NOMO-1 treated with dmso at 0.1 percent for 144 hours (cell line): ENCODE measurements around the gene CRY2.
"Not testable (repeated sequence)": the region's sequence is repeated elsewhere in the genome, so short reads cannot be mapped to it uniquely, and the experiment has no call there.

Source experiments
- DNase-seq: peaks from one replicate; lab custom pipeline; 2025; ENCODE audit not compliant: unreplicated experiment; lab: John Stamatoyannopoulos, UW

Gene CRY2

DNA sequence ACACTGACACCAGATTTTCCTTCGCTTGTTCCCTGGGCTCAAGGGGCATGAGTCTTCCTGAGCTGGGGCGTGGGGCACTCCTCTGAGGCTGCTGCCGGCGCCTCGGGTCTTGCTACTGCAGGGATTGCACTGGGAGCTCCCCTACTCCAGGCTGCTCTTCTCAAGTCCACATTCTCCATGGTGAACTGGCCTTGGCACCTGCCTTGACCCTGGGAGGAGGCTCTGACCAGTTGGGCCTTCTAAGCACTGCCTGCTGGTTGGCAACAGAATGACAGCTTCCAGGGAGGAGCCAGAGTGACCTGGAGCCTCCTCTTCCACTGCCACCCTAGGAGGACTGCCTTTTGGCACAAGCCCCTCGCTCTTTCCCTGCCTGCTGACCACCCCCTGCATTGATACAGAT, 50.3 kb downstream of the CRY2 start:
- DNase-seq, result no peak

DNA sequence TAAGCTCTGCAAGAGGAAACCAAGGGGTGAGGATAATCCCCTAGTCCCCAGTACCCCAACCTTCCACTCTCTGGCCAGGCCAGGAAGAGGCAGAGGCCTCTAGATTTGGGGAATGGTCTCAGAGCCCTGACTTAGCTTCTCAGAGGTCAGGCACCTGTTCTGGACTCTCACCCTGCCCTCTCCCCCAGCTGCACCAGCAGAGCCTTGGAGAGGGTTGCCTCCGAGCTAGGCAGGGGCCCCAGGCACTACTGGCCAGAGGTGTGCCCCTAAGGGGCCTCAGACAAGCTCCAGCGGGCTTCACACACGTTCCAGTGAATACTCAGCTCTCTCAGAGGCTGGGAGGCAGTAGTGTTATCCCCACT, 51.8 kb downstream of the CRY2 start:
- no peak for DNase-seq

DNA sequence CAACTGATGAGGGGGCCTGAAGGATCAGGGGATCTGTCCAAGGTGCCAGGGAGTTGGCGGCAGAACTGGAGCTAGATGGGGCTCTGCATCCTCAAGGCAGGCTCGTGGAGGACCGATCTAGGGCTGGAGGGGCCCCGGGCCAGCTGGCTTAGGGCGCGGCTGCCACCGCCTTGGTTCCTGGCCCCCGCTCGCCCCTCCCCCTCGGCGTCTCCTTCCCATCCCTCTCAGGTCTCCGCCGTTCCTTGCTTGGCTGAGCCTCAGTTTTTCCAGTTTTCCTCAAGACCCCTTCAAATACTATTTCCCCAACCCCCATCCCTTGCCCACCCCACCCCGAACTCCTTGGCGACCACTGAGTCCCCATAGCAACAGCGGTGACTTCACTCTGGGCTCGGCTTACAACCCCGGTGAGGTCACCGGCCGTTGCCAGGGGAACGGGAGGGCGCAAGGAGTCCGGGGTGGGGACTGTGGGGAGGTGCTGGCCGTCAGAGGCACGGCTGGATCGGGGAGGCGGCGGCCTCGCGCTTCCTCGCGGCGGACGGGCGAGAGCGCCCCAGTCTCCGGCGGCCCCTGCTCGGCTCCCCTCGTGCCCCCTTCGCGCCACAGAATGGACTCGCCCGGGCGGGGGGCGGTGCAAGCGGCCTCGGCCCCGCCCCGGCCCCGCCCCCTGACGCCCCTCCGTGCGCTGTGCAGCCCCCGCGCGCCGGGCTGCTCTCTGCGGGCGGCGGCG, 52.3 kb downstream of the CRY2 start:
- DNase-seq, result peak; percentile 18

DNA sequence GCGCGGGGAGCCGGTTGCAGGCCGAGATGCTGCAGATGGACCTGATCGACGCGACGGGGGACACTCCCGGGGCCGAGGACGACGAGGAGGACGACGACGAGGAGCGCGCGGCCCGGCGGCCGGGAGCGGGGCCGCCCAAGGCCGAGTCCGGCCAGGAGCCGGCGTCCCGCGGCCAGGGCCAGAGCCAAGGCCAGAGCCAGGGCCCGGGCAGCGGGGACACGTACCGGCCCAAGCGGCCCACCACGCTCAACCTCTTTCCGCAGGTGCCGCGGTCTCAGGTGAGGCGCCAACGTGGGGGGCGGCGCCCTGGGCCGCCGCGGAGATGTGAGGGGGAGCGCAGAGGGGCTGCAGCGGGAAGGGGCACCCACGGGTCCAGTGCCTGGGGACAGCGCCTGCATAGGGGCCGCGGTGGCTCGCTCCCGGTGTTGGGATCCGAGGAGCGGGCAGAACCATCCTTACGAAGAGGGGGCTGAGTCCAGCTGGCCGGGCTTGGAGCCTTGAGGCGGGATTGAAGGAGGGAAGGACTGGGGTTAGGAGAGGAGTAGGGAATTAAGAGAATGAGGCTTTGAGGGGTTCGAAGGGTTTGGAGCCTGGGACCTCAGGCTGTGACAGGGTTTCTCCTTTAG, 53.0 kb downstream of the CRY2 start:
- not testable (repeated sequence) for DNase-seq

DNA sequence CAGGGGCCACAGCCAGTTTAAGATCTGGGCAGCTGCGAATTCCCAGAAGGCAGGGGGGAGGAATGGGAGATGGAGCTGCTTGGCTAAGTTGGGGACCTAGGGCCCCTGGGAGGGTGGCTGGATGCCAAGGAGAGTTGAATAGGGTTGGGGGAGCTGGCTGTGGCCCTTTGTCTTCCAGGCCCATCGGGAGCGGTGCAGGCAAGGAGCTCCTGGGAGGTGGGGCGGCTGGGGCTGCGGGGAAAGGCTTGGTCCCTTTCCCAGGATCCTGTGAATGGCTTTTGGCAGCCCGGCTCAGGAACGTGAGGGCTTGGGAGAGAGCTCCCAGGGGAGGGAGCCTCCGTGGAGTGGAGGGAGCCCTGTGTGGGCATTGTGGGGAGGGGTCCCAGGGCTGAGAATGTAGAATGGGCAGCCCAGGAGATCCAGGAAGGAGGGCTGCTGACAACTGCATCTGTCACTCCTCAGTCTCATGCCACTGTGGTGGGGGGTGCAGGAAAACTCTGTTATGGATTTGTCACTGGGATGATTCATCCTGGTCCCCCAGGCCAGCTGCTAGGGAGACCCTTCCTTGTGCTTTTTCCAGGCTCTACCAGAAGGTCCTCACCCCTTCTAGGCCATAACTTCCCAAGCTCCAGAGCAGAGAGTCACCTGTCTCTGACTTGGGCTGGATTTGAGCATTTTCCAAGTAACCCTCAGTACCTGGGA, 53.8 kb downstream of the CRY2 start:
- DNase-seq, result no peak

DNA sequence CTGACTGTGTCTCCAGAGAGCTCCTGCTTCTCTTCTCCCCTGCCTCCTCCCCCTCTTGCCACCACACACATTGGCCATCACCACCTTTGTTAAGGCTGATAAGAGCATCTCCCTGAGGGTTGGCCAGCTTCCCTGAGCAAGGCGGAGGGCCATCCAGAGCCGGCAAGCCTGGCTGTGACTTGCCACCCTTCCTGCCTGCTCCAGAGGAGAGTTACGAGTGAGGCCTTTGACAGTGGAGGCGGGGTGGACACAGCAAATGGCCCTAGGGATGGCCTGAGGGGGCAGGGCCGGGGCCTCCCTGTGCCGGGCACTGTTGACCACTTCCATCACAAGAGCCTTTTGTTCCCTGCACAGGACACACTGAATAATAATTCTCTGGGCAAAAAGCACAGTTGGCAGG, 54.4 kb downstream of the CRY2 start:
- no peak for DNase-seq

DNA sequence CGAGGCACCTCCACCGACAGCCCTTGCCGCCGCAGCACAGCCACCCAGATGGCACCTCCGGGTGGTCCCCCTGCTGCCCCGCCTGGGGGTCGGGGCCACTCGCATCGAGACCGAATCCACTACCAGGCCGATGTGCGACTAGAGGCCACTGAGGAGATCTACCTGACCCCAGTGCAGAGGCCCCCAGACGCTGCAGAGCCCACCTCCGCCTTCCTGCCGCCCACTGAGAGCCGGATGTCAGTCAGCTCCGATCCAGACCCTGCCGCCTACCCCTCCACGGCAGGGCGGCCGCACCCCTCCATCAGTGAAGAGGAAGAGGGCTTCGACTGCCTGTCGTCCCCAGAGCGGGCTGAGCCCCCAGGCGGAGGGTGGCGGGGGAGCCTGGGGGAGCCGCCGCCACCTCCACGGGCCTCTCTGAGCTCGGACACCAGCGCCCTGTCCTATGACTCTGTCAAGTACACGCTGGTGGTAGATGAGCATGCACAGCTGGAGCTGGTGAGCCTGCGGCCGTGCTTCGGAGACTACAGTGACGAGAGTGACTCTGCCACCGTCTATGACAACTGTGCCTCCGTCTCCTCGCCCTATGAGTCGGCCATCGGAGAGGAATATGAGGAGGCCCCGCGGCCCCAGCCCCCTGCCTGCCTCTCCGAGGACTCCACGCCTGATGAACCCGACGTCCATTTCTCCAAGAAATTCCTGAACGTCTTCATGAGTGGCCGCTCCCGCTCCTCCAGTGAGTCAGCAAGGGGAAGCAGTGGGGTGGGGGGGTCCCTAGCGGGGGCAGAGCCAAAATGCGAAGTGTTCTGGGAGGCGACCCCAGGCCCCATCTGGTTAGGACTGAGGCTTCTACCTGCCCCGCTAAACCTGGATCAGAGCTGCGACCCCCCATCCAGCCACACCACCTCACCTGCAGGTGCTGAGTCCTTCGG, 55.4 kb downstream of the CRY2 start:
- DNase-seq, result no peak

DNA sequence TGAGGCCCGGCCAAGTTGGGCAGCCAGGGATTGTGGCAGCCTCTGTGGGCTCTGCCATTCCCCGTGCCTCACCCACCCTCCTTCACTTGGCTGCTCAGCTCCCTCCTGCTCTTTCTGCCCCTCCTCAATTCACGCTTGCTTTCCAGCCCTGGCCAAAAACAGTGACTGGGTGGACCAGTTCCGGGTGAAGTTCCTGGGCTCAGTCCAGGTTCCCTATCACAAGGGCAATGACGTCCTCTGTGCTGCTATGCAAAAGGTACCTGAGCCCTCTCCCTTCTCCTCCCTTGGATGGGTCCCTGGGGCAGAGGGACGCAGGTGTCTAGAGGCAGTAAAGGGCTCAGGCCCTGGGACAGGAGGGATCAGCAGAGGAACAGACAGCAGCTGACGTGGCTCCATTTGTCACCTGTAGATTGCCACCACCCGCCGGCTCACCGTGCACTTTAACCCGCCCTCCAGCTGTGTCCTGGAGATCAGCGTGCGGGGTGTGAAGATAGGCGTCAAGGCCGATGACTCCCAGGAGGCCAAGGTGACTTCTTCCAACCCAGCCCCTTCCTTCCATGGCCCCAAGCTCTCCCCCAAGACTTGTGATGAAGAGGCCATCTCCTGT, 57.1 kb downstream of the CRY2 start:
- DNase-seq, result no peak

DNA sequence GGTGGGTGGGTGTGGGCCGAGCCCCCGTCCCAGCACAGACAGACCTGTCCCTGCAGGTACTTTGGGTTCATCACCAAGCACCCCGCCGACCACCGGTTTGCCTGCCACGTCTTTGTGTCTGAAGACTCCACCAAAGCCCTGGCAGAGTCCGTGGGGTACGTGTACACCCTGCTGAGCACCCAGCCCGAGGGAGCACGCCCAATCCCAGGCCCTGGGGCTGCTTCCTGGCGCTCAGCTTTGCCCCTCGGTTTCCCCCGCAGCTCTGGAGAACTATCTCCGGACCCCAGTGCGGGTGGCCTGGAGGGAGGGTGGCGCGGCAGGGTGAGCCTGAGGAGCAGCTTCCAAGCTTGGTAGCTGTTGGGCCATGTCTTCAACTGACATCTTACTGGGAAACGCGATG, 57.8 kb downstream of the CRY2 start:
- DNase-seq, result no peak

DNA sequence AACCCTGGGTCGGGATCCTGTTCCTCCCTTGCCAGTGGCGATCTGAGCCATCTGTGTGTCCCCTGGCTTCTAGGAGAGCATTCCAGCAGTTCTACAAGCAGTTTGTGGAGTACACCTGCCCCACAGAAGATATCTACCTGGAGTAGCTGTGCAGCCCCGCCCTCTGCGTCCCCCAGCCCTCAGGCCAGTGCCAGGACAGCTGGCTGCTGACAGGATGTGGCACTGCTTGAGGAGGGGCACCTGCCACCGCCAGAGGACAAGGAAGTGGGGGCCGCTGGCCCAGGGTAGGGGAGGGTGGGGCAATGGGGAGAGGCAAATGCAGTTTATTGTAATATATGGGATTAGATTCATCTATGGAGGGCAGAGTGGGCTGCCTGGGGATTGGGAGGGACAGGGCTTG, 58.3 kb downstream of the CRY2 start:
- not testable (repeated sequence) for DNase-seq

DNA sequence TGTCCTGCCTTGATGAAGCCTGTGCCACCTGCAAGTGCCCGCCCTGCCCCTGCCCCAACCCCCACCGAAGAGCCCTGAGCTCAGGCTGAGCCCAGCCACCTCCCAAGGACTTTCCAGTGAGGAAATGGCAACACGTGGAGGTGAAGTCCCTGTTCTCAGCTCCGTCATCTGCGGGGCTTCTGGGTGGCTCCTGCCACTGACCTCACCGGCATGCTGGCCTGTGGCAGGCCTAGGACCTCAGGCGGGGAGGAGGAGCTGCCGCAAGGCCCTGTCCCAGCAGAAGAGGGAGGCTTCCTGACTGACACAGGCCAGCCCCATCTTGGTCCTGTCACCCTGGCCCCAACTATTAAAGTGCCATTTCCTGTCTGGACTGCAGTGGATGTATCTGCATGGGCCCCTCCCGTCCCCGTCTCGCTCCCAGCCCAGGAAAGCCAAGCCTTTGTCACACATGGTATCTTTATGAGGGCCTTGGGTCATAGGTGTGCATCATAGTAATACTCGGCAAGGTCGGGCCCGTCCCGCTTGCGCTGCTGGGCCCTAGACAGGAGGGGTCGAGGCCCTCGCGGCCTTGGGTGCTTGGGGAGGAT, 58.9 kb downstream of the CRY2 start:
- DNase-seq, result no peak

DNA sequence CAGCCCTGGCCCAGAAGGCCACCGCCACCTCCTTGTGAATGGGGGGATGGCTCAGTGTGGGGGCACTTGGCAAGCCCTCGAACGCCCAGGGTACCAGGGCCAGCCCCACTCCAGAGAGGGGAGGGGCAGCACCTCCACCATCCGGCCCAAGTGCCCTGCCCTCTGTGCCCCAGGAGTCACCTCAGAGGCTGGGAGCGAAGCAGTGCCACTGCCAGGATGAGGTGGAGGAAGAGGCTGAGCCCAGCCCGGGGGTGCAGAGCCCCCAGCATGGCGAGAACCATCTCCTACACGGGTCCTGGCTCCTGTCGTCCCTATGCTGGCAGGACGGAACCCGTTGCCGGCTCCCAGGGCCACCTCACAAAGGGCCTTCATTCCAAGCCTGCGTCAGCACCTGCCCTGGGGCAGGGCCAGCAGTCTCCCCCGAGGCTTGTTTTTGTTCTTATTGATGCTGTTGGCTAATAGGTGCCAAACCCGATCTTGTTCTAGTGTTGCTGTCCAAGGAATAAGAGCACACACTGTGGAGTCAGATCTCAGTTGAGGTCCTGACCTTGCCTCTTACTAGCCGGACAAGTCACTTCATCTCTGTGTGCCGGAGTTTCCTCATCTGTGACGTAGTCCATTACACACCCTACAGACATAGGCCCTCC, 59.8 kb downstream of the CRY2 start, which contains the start of gene FREY1:
TSS of gene FREY1 (minus strand) at position 307 of the 647 bp plus-strand sequence. CDS start at position 281, 26 bp downstream.
- DNase-seq, result no peak

DNA sequence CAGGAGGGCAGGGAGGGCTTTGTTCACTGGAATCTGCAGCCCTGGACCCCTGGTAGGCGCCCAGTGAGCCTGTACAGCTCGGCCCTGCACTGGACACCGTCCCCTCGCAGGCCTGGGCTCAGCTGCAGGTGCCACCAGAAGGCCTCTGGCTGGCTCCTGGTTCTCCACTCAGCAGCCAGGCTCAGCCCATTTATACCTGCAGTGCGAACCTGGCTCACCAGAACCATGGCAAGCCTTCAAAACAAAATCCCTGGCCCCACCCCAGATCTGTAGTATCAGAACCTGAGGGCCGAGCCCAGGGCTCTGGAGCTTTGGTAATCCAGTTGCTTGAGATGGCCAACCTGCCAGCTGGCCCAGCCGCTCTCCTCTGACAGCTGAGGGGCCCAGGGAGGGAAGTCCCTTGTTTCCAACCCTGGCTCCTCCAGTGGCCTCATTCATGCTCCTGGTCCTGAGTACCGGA, 60.7 kb downstream of the CRY2 start:
- DNase-seq, result no peak

DNA sequence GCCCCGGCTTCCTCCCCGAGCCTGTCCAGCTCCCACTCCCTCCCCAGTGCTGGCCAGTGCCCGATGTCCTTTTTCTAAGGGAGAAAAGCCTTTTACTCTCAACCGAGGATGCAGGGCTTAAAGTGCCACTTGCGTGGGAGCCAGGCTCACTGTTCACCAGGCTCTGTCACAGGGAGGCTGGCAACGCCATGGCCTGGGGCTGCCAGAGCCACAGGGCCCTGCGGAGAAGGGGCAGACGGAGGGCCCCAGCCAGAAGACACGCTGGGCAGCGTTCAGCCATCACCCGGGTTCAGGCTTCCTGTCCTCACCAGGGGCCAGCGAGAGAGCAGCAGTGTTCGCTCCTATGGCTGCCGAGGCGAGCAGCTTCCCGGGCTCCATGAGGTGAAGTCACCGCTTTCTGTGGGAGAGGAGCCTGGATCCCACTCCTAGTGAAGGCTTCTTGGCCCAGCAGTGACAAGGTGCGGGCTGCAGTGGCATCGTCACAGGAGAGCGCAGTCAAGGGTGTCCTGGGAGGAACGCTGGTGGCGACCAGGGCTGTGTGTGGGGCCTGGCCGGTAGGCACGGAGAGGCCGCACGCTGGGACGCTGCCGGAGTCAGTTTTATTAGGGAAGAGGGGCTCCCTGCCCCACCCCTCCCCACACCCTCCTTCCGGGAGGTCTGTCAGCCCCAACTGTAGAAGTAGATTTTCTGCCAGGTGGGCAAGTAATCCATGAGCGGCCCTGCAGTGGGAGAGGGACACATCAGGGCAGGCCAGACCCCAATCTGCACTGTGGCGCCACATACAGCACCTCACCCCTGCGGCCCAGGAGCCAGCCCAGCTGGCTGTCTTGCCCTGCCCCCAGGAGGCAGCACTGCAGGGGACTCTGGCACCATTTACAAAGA, 62.6 kb downstream of the CRY2 start:
- DNase-seq, result no peak

DNA sequence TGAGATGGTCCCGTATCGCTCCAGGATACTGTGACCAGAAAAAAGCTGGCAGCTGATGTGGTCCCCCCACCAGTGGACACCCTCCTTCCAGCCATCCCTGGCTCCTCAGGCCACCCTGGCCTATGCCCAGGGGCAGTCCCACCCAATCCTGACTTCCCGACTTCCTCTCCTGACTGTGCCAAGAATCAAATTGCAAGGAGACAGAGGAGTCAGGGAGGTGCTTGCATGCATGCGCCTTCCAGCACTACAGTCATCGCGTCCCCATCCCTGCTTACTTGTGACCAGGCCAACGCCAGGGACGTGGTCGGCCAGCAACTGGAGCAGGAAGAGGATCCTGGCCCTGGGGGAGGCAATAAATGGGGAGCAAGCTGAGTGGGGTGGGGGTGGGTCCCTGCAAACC, 63.3 kb downstream of the CRY2 start:
- DNase-seq, result no peak

DNA sequence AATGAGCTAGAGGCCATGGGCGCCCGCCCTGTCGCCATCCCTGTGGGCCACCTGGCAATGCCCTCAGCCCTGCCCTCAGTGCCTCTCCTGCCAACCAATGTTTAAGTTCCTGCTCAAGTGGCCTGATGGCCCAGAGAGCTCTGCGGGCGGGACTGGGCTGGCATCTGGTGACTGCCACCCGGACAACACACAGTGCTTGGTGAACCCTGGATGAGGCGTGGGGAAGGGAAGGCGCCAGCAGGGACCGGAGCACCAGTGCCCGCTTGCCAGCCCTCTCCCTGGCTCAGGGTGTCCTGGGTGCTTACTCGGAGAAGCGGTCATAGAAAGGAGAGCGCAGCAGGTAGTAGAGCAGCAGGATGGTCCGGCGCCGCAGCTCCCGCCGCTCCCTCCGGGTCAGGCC, 66.2 kb downstream of the CRY2 start:
- no peak for DNase-seq

DNA sequence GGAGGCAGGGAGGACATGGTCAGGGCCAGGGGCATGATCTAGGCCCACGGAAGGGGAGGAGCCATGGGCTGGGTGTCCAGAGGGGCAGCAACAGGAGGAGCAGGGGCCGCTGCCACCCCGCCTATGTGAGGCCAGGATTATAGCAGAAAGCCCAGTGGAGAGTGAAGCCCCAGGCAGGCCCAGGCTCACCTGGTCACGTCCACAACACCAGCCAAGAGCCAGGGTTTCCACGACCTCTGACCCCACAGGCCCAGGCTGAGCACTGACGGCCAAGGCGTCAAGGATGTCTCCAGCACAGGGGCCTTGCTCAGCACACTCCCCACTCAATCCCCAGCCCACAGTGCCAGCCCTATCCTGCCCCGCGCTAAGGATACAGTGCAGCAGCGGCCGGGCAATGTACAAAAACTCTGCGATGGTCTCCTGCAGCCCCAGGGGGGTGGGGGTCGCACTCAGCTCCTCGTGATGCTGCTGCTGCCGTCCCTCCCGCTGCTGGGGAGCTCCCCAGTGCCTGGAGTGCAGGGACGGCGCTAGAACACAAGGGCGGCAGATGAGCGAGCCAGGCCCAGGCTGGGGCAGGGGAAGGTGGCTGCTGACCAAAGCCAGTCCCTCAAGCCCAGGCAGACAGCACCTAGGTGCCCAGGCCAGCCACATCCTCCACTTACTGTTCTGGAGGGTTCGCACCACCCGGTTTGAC, 66.8 kb downstream of the CRY2 start:
- no peak for DNase-seq

DNA sequence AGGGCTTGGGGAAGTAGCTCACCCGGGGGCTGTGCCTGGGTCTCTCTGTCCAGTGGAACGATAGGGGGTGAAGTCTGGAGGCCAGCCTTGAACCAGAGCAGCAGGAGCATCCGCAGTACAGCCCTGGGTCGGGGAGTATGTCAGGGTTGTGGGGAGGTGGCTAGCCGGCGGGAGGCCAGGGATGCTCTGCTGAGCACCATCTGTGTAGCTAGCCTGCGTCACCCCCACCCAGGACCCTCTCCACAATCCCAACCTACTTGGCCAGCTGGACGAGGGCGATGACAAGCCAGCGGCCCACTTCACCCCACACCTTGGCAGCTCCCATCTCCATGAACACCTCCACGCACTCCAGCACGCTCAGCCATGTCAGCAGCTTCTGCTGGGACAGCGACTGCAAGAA, 68.2 kb downstream of the CRY2 start:
- no peak for DNase-seq
